OCI-LY7 (cell line): ENCODE data around the gene MAPRE2.

ENCODE experiments used
- CTCF ChIP-seq: fragments of 200-600 bp; sonication (generic); conservative IDR thresholded peaks from 2 replicates; pipeline ENCODE4 v1.5.1; 2014; ENCODE audit warnings: mild to moderate bottlenecking, antibody characterized with exemption, low read length, moderate library complexity, mixed read lengths
- EZH2phosphoT487 ChIP-seq: fragments of 200-600 bp; sonication (generic); IDR thresholded peaks from 2 replicates; pipeline ENCODE4 v1.6.1; 2018; ENCODE audit warnings: low read depth, borderline replicate concordance, mild to moderate bottlenecking, mixed run types, antibody characterized with exemption, low read length, moderate library complexity, mixed read lengths

GRCh38 chr18:35096677-35097011 lies 55.4 kb downstream of the MAPRE2 start:
- TF ChIP-seq CTCF: no peak
- no peak for TF ChIP-seq EZH2phosphoT487
